Glomerular endothelial cell (primary cell): Measurements from ENCODE around the gene LRRC2. TPM values are rescaled to one million over a fixed set of nuclear protein-coding genes. Genes with fewer than 3 reads are reported as not detected.

Experiments used
- DNase-seq: peaks from one replicate; pipeline ENCODE4 v3.0.0-alpha.2; 2011; ENCODE audit warnings: low read depth, low spot score; ENCODE audit errors: extremely low read depth
- total RNA-seq: library from RNA; depleted of rRNA; stranded (reverse); fragments of >200 nt; gene quantifications from 2 replicates; pipeline ENCODE4 v1.2.3, GENCODE V29; 2015

LRRC2 gene
- total RNA-seq, 1 donor from 2014 or later: 0.41 TPM

GRCh38 chr3:46483825-46484224 lies 82.3 kb downstream of the LRRC2 start:
- DNase-seq: no peak

GRCh38 chr3:46482632-46483350 lies 83.3 kb downstream of the LRRC2 start:
- no peak for DNase-seq

GRCh38 chr3:46481636-46482035 lies 84.5 kb downstream of the LRRC2 start:
- no peak for DNase-seq

GRCh38 chr3:46480491-46481195 lies 85.5 kb downstream of the LRRC2 start:
- no peak for DNase-seq

GRCh38 chr3:46479696-46480095 lies 86.4 kb downstream of the LRRC2 start:
- no peak for DNase-seq

- DNase-seq: no peak
Measured at GRCh38 chr3:46479021-46479420, 87.1 kb downstream of the LRRC2 start.

GRCh38 chr3:46478341-46478740 lies 87.8 kb downstream of the LRRC2 start:
- DNase-seq: no peak

- no peak for DNase-seq
Measured at GRCh38 chr3:46477756-46478155, 88.3 kb downstream of the LRRC2 start.

GRCh38 chr3:46477145-46477544 lies 89.0 kb downstream of the LRRC2 start:
- DNase-seq: no peak

- no peak for DNase-seq
Measured at GRCh38 chr3:46472736-46473135, 93.4 kb downstream of the LRRC2 start.

- no peak for DNase-seq
Measured at GRCh38 chr3:46471371-46471914, 94.7 kb downstream of the LRRC2 start.

GRCh38 chr3:46470831-46471230 lies 95.3 kb downstream of the LRRC2 start:
- DNase-seq: no peak

GRCh38 chr3:46469680-46470357 lies 96.3 kb downstream of the LRRC2 start:
- DNase-seq: no peak

GRCh38 chr3:46468753-46469600 lies 97.1 kb downstream of the LRRC2 start:
- DNase-seq: no peak

- DNase-seq: no peak
Measured at GRCh38 chr3:46467562-46467961, 98.5 kb downstream of the LRRC2 start.

GRCh38 chr3:46466871-46467403 lies 99.2 kb downstream of the LRRC2 start:
- no peak for DNase-seq

- DNase-seq: no peak
Measured at GRCh38 chr3:46466273-46466672, 99.8 kb downstream of the LRRC2 start.
